ENCODE data around the gene LCNL1.

GRCh38 chr9:136960212-136960937 lies 22.4 kb upstream of the LCNL1 start:
- TF ChIP-seq EZH2phosphoT487 (IDR thresholded peaks at IDR 0.05): no peak
- TF ChIP-seq EZH2 (IDR thresholded peaks at IDR 0.05): no peak
